Lung (tissue), 12 donors: Measurements from ENCODE around the gene EEIG1. TPM values are rescaled to one million over a fixed set of nuclear protein-coding genes. Genes with fewer than 3 reads are reported as not detected.

Source experiments
- ATAC-seq: fragments of 200-7000 bp; cut with Tn5 transposase; one replicate; pipeline ENCODE4 v1.9.1; 2020; ENCODE audit warnings: moderate number of reproducible peaks; ENCODE audit not compliant: insufficient read depth, low FRiP score
- DNase-seq, 3 donors: peaks; one replicate each; pipeline ENCODE4 v3.0.0-alpha.2; 2013 to 2017
- H3K27ac ChIP-seq, 2 donors: one replicate each; pipeline ENCODE4 v1.5.1; 2013; ENCODE audit warnings: mild to moderate bottlenecking in 2 of 2, moderate library complexity in 2 of 2, control low read depth in 1 of 2, inconsistent platforms in 1 of 2, low read depth in 1 of 2, low read length in 1 of 2
- H3K27me3 ChIP-seq, 3 donors: one replicate each; pipeline ENCODE4 v1.5.1; 2013; ENCODE audit warnings: low read length in 2 of 3; ENCODE audit not compliant: control insufficient read depth in 3 of 3, insufficient read depth in 3 of 3
- H3K36me3 ChIP-seq, 4 donors: one replicate each; pipeline ENCODE4 v1.5.1; 2013; ENCODE audit warnings: low read length in 4 of 4, mild to moderate bottlenecking in 1 of 4, moderate library complexity in 1 of 4; ENCODE audit not compliant: control insufficient read depth in 4 of 4, insufficient read depth in 4 of 4
- H3K4me1 ChIP-seq, 5 donors: one replicate each; pipeline ENCODE4 v1.5.1; 2013; ENCODE audit warnings: low read length in 5 of 5, mild to moderate bottlenecking in 2 of 5, moderate library complexity in 1 of 5; ENCODE audit not compliant: control insufficient read depth in 5 of 5, insufficient read depth in 5 of 5
- H3K4me3 ChIP-seq: one replicate; pipeline ENCODE4 v1.5.1; 2013; ENCODE audit warnings: mild to moderate bottlenecking, control low read depth, moderate library complexity
- H3K9ac ChIP-seq, 2 donors: one replicate each; pipeline ENCODE4 v1.5.1; 2013; ENCODE audit warnings: low read length in 2 of 2, control low read depth in 1 of 2; ENCODE audit not compliant: insufficient read depth in 1 of 2
- H3K9me3 ChIP-seq, 4 donors: one replicate each; pipeline ENCODE4 v1.5.1; 2013; ENCODE audit warnings: low read length in 3 of 4, mild to moderate bottlenecking in 1 of 4, moderate library complexity in 1 of 4; ENCODE audit not compliant: control insufficient read depth in 4 of 4, insufficient read depth in 3 of 4
- WGBS, 2 donors: extraction: QIAGEN DNeasy Blood & Tissue Kit; methylation state at CpG; one replicate each; pipeline ENCODE4 v1.1.7; 2013; 5-methylcytosine and 5-hydroxymethylcytosine counted together
- polyA plus RNA-seq, 2 donors: library from polyadenylated mRNA; stranded (reverse); fragments of 200-250 nt; gene quantifications; one replicate each; pipeline ENCODE4 v1.2.1, GENCODE V29; 2013
- total RNA-seq, 2 donors: library from RNA; depleted of rRNA in 1 of 2; stranded (reverse); fragments of >200 nt in 1 of 2; gene quantifications; one replicate each; pipeline ENCODE4 v1.2.1, GENCODE V29; 2014 to 2021
- TF ChIP-seq, protein P1 (sequence below): IDR thresholded peaks from 2 replicates; pipeline ENCODE4 v1.5.1; 2012; ENCODE audit warnings: mild to moderate bottlenecking; ENCODE audit errors: control extremely low read depth, extremely low read depth
- donor health status: control.
- donor health status: control.
- donor health status: Bipolar disorder and iron deficiency.
- donor health status: healthy.
- donor health status: DM: yes; HTN: yes; CAD: no.

The EEIG1 gene
- total and polyA plus RNA-seq, 4 donors, result 13.4 to 66.5 (median 32.7) TPM

DNA sequence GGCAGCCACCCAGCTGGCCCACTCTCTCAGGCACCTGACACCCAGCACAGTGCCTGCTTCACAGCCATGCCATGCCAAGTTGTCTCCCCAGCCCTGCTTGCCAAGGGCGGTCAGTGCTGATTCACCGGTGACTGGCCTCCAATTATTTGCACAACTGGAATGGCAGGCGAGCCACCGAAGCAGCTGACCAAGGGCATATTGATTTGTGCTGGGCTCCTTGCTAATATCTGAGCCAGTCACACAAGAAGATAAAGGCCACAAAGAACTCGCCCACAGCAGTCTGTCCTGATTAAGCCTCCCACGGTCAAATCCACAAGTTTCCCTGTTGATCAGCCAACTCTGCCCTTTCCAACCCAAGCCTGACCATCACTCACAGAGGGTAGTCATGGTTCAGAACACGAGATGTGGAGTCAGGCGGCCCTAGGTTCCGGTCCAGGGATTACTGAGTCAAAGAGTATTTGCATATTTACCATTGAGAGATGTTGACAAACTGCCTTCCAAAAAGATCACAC, 6.4 kb upstream of the EEIG1 start:
- Histone ChIP-seq H3K9ac (no peak overlapping the region), H3K36me3 (no peaks in the 10 kb centered on the region), H3K4me3 (no peak overlapping the region), H3K4me1 (no peaks in the 10 kb centered on the region), H3K9me3 (no peaks in the 10 kb centered on the region), H3K27ac (peak overlapping the region in 1 of 2 donors; percentile 42), H3K27me3 (no peaks in the 10 kb centered on the region)
- ATAC-seq (no peak), DNase-seq (no peak)
- TF ChIP-seq, protein P1, sequence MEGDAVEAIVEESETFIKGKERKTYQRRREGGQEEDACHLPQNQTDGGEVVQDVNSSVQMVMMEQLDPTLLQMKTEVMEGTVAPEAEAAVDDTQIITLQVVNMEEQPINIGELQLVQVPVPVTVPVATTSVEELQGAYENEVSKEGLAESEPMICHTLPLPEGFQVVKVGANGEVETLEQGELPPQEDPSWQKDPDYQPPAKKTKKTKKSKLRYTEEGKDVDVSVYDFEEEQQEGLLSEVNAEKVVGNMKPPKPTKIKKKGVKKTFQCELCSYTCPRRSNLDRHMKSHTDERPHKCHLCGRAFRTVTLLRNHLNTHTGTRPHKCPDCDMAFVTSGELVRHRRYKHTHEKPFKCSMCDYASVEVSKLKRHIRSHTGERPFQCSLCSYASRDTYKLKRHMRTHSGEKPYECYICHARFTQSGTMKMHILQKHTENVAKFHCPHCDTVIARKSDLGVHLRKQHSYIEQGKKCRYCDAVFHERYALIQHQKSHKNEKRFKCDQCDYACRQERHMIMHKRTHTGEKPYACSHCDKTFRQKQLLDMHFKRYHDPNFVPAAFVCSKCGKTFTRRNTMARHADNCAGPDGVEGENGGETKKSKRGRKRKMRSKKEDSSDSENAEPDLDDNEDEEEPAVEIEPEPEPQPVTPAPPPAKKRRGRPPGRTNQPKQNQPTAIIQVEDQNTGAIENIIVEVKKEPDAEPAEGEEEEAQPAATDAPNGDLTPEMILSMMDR, result no peak
- WGBS, 2 donors, result 94% methylated on average over 9 of the region's 9 CpGs

DNA sequence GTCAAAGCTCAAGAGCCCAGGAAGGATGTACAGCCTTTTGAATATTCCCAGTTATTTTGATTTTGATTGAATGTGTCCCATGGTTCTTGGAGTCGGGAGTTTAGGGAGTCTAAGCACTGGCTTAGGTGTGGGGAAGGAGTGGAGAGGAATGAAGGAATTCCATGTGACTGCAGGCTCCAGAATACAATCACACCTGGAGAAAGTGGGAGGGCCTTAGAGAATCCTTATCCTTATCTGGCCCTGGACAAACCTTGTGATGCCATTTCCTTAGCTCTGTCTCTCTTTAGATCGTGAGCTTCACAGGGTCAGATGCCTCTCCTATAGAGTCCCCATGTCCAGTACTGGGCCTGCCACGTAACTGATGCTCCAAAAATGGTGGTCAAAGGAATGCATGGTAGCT, 4.2 kb upstream of the EEIG1 start:
- Histone ChIP-seq H3K4me3 (no peak overlapping the region), H3K4me1 (peaks cover 0 to 8% (median 6%) of the 10 kb centered on the region in 5 donors), H3K27ac (no peak overlapping the region), H3K27me3 (no peaks in the 10 kb centered on the region), H3K36me3 (no peaks in the 10 kb centered on the region), H3K9ac (no peak overlapping the region), H3K9me3 (no peaks in the 10 kb centered on the region)
- TF ChIP-seq, protein P1, result no peak
- DNase-seq (no peak), ATAC-seq (no peak)
- 84 to 95% methylated on average over 3 of the region's 3 CpGs for WGBS, 2 donors

DNA sequence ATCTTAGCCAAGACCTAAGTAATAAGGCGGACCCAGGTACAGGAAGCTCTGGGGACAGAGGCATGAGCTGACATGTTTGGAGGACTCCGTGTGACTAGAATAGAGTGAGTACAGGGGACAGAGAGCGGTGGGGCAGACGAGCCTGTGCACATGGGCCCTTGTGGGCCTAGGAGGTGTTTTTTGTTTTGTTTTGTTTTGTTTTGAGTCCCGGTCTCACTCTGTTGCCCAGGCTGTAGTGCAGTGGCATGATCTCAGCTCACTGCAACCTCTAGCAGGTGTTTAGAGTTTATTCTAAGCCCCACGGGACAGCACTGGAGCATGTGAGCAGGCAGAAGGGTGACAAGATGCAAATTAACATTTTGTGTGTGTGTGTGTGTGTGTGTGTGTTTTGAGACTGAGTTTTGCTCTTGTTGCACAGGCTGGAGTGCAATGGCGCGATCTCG, 3.1 kb upstream of the EEIG1 start:
- Histone ChIP-seq H3K36me3 (no peaks in the 10 kb centered on the region), H3K4me3 (no peak overlapping the region), H3K27me3 (no peaks in the 10 kb centered on the region), H3K4me1 (peaks cover 0 to 17% (median 6%) of the 10 kb centered on the region in 5 donors), H3K9ac (no peak overlapping the region), H3K27ac (no peak overlapping the region), H3K9me3 (no peaks in the 10 kb centered on the region)
- 92 to 93% methylated on average over 9 of the region's 9 CpGs for WGBS, 2 donors
- TF ChIP-seq, protein P1, result no peak
- ATAC-seq (no peak), DNase-seq (no peak)

DNA sequence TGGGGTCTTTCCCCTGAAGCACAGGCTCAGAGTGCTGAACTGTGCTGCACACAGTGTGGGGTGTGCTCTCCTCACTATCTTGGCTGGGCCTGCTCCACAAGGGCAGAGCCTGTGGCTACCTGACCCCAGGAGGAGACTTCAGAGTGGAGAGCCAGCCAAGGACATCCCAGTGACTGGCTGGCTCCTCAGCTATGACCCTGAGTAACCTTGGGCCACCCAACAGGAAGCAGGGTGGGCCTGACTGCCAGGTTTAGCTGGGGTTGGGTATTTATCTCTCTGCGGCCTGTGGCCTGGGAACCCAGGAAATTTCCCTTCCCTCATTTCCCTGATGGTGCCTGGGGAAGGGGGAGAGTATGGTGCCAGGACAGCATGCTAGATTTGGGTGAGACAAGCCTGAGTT, 2.1 kb upstream of the EEIG1 start:
- Histone ChIP-seq H3K4me3 (no peak overlapping the region), H3K27me3 (no peaks in the 10 kb centered on the region), H3K4me1 (peaks cover 0 to 27% (median 7%) of the 10 kb centered on the region in 5 donors), H3K9me3 (no peaks in the 10 kb centered on the region), H3K27ac (no peak overlapping the region), H3K9ac (no peak overlapping the region), H3K36me3 (no peaks in the 10 kb centered on the region)
- 50 to 54% methylated on average over 1 of the region's 1 CpG for WGBS, 2 donors
- no peak for DNase-seq
- no peak for ATAC-seq
- TF ChIP-seq, protein P1, result no peak
